Eye (tissue), 1 donor: ENCODE data around the gene CTIF.
A peak's percentile ranks its signal among the peaks of the same experiment; 100 is the strongest.

ENCODE experiments used
- DNase-seq: peaks from one replicate; pipeline ENCODE4 v3.0.0-alpha.2; 2015

The CTIF gene

DNA sequence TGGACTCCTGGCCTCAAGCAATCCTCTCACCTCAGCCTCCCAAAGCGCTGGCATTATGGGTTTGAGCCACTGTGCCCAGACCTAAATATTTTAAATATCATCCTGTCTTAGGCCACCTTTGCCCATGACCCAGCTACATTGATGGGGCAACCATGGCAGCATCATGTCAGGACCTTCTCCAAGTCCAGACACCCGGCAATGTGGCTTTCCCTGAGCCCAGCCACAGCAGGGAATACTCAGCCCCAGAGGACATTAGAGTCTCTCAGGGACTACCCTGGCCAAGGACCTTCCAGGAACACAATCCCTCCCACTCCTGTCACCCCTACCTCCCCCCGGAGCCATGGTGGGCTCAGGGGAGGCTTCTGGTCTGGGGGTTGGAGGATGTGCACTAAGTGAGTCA, 339.1 kb downstream of the CTIF start:
- DNase-seq, result no peak

DNA sequence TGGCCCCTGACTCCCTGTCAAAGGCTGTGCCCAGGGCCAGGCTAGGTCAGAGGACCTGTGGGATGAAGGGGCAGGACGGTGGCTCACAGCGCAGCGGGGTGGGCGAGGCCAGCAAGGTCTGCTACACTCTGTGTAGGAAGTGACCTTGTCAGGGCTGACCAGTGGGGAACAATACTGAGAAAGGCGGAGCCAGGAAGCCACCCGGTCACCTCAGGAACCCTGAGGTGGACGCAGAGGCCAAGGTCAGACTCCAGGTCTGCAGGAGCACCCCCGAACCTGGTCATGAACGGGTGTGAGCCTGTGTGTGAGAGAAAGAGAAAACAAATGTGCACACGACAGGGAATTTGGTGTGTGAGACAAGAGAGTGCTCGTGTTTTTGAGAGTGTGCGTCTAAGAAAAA, 339.6 kb downstream of the CTIF start:
- DNase-seq, result no peak

DNA sequence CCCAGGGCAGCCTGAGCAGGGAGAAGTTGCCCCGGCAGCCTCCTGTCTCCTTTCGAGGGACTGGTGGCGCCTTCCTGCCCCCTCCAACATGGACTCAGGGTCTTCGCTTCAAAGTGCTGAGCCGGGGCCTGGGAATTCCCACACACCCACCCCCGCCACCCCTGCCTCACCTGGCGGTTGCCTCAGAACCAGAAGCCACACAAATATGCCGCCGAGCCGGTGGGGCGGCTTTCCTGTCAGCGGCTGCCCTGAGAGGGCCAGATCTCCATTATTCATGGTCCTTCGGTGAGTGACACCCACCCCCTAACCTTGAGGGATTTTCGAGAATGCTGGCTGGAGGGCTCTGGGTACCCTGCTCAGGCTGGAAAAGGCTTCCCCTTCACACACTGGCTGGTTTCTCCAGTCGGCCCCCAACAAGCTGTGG, 340.2 kb downstream of the CTIF start:
- DNase-seq, result no peak

DNA sequence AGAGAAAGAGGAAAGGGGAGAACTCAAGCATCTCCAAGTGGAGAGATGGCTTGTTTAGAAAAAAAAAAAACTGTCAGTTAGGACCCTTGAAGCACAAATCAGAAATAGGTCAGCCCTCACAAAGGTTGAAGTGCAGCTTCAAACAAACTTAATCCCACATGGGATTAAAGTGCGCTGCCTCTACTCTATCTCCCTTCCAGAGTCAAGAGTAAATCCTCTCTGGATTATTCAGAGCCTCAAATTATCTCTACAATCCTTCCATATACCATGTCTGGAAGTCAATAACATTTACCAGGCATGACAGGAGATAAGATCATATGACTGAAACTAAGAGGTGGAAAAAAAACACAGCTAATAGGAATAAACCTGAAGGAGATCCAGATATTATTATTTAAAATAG, 342.1 kb downstream of the CTIF start:
- DNase-seq, result no peak

DNA sequence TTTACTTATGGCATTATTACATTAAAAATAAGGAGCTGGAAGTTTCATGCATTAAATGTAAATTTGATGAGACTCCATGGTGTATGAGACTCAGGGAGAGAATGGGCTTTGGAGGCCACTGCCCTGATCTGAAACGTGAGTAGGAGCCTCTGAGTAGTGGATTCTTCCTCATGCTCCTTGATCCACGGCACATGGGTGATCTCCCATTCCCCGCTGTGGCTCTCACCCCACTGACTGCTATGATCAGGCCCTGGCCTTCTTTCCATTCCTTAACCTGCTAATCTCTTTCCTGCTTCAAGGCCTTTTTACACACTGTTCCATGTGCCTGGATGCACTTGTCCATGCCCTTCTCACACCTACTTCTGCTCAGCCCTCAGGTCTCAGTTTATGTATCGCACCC, 343.5 kb downstream of the CTIF start:
- no peak for DNase-seq

DNA sequence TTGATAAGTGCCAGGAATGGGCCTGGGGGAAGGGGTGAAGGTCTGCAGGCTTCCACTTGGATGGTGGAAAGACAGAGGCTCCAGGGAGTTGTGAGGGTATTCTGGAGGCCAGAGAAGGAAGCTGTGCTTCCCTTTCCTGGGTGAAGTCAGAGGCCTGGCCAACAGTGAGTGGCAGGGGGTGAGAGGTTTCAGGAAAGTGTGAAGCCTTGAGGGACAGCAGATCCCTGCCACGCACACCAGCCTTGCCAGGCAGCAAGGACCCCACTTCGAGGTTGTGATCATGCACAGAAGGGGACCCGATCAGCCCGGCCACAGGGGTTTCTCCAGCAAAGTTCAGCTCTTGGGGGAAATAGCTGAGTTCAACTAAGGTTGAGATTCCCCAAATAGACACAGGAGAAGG, 345.5 kb downstream of the CTIF start:
- DNase-seq, result no peak

DNA sequence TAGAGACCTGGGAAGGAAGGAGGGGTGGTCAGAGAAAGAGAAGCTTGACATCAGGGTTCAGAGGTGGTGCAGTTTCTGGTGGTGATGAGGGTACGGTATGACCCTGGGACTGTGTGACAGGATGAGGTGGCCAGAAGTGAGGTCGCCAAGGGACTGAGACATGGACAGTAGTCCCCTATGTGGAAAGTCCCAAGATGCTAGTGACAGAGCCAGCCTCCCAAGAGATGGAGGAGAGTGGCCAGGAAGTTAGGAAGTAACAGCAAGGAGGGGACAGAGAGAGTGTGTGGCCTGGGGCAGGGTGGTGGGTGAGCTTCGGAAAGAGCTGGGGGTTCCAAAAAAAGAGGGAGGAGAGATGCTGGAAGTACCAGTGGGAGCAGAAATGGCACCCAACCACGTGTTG, 345.9 kb downstream of the CTIF start:
- DNase-seq, result no peak

DNA sequence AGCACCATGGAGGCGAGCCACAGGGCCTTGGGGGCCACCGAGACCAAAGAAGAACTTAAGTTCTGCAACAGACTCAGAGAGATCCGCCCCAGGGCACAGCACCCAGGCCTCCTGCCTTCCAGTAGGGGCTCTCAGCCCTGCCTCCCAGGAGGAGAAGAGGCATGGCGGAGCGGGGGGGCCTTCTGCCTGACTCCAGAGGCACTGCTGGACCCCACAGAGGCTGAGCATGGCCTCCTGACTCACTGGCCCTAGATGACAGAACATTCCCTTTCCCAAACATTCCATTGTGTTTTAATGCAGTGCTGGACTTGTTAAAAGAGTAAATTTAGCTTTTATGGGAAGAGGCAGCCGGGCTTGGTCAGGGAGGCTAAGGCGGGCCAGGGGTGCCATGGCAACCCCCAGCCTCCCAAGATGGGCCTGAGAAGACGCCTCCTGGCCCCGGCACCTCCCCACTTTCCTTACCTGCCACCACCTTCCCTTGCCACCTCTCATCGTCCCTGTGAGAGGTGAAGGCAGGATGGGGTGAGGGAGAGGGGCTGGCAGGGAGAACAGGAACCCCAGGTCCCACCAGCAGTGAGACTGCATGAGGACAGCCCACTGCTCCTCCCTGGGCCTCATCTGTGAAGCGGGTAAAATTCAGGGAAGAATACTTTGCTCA, 346.6 kb downstream of the CTIF start:
- no peak for DNase-seq

DNA sequence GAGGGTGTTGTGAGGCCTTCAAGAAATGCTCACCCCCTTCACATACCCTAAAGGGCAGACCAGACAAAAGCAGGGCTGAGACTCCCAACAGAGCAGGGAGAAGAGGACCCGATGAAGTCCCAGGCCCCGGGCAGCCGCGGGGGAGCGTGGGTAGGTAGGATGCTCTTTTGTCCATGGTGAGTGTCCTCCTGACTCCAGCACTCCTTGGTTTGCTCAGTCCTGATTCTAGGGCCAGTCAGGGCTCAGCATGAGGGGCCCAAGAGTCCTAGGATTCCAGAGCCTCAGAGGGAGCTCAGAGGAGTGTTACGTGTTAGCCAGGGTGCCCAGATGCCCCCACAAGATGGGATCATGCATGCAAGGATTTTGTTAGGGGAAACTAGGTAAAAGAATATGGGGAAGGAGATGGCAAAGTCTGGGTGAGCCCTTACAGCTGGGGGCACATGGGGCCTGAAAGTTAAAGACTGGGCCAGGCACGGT, 347.1 kb downstream of the CTIF start:
- no peak for DNase-seq

DNA sequence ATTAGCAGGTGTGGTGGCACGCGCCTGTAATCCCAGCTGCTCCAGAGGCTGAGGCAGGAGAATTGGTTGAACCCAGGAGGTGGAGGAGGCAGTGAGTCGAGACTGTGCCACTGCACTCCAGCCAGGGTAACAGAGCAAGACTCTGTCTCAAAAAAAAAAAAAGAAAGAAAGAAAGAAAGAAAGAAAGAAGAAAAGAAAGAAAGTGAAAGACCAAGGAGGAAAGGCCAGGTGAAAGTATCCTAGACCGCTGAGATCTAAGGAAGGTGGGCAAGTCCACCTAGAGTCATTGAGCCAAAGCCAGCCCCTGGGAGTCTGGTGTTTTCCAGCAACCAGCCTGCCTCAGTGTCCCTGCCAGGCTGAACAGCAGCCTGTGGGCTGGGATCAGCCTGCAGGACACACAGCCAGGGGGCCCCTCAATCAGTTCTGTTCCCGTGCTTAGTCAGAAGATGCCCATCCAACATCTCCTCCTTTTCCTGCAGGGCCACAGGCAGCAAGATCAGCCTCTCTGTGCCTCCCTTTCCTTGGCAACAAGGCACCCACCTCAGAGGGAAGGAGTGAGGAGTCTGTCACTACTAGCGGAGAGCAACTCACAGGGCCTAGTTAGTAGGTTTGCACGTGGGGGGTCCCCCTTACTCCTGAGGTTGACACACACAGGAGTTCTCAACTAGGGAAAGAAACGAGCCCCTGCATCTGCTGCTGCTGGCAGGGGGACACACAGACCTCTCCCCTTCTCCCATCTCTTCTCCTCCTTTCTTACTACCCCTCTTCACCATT, 347.9 kb downstream of the CTIF start:
- DNase-seq, result no peak

DNA sequence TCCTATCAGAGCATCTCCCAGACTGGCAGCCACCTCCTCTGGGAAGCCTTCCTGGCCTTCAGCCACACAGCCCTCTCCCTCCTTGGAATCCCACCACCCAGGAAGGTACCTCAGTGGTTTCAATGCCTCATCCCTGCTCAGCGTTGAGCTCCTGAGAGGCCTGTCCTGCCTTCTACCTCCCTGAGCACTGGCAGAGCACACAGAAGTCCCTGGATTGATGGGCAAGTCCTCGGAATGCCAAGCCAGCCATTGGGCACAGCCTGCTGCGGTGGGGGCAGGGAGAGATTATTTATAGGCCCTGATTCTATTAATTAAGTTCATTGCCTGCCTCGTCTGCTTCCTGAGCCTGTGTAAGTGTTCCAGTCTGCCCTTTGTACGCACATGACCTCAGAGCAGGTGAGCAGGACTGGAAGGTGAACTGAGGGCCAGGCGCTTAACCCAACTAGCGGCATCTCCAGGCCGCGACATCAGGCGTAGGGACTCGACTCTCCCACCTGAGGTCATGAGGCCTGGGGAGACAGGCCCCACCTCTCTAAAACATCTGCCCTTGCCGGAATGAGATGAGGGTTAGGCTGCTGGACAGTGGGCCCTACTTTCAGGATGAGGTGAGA, 348.6 kb downstream of the CTIF start:
- DNase-seq, result no peak

DNA sequence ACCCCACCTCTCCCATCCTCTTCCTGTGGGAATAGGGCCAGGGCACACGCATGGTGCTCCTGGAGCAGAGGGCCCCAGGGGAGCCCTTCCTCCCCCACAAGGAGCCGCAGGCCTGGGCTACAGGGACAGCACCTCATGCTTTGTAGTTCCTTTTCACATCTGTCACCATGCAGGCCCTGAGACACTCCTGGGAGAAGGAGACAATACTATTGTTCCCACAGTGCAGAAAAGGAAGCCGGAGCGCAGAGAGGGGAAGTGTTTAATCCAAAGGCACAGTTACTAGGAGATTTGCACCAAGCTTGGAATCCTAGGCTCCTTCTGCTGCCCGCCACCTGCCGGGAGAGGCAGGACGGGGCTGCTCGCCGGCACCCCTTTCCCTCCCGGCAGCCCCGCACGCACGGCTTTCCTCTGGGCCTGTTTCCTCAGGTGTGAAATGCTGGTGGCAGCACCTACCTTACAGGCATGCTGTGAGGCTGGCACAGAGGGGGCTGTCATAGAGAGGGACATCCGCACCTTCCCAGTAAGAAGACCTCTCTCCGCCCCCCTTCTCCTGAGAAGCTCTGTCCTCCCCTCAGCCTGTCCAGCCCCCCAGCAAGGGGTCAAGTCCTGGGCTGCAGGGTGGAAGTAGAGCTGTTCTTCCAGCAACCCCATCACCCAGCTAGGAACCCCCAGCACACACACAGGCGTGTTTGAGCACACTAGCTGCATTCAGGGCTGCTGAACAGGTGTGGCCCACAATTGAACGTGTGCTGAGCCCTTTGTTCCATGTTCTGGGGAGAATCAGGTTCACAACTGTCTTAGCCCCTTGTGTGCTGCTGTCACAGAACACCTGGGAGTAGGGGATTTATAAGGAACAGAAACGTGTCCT, 349.3 kb downstream of the CTIF start:
- DNase-seq, result no peak

DNA sequence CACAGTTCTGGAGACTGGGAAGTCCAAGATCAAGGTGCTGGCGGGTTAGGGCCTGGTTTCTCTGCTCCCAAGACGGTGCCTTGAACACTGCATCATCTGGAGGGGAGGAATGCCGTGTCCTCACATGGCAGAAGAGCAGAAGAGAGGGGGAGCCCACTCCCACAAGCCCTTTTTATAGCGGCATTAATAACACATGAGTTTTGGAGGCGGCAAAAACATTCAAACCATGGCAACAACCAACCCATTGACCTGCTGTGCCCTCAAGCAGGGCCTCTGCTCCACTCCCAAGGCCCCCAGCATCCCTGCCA, 349.9 kb downstream of the CTIF start:
- DNase-seq, result no peak

DNA sequence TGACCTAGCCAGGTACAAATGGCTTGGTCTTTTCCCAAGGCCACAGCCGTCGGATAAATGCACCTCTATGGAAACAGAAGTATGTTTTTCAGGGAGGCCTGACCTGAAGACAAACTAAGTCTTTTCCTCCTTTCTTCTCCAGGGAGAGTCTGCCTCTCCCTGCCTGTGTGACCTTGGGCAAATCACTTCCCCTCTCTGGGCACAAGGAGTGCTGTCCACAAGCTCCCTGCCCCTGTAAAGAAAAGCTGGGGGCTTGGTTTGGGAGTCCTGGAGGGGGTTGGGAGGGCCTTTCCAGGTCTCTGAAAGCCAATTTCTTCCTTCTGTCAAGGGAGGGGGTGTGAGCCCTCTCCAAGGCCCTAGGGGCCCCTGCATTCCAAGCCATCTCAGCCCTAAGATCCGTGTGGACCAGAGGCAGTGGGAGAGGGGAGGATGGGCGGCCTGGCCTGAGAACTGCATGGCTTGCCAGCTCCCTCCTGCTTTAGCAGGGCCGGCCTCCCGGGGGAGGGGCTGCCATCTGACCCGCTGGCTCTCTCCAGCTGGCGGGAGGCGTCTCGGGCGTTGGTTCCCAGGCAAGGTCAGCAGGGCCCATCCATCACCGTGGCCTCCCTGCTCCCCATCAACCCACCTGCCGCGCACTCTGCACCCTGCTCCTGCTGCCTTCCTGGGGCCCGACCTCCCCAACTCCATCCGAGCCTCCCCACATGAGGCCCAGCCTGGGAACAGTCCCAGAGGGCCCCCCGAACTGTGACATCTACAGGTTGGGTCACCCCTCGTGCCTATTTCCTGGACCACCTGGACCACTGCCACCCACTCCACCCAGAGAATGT, 350.5 kb downstream of the CTIF start:
- peak; percentile 77 for DNase-seq

DNA sequence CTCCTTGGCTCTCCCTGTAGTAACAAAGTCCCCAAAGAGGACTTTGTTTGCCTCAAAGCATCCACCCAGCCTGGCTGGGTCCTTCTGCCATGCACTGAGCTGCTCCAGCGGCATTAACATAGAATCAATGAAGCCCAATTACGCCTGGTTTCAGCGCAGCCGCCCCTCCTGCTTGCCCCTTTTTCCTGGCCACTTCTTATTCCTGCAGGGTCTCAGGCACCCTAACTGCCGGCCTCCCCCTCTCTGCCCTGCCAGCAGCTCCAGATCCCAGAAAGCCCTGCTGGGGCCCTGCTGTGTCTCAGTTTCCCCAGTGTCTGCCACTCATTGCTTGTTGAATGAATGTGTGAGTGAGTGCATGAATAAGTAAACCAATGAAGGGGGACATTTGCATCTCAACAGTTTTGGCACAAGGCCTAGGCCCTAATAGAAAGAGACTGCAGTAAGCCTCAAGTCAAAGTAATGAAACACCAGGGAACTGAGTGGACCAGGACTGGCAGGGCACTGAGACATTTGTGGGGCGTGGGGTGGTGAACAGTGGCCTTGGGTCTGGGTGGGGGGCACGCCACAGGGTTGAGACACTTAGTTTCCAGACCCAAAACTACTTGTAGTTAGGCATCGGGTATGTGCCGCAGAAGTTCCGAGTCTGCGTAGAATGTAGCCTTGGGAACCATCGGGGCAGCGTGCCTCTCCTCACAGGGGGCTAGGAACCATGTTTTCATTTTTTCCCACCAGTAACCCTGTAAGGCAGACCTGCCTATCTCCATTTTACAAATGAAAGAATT, 351.3 kb downstream of the CTIF start:
- DNase-seq, result peak; percentile 53

DNA sequence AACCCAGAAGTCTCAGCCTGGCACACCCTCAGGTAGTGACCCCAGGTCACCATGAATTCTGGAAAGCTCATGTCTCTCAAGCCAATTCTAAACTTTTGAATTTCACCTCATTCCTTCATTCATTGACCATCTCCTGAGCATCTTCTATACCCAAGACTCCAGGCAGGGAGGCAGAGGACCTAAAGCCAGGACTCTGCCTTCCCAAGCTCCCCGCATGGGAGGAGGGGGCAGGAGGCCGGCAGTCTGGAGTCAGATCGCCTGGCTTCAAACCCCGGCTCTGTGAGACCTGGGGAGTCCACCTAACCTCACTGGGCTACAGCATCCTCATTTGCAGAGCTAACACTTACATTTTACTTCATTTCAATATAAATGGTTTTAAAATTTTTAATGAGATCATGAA, 352.9 kb downstream of the CTIF start:
- no peak for DNase-seq

DNA sequence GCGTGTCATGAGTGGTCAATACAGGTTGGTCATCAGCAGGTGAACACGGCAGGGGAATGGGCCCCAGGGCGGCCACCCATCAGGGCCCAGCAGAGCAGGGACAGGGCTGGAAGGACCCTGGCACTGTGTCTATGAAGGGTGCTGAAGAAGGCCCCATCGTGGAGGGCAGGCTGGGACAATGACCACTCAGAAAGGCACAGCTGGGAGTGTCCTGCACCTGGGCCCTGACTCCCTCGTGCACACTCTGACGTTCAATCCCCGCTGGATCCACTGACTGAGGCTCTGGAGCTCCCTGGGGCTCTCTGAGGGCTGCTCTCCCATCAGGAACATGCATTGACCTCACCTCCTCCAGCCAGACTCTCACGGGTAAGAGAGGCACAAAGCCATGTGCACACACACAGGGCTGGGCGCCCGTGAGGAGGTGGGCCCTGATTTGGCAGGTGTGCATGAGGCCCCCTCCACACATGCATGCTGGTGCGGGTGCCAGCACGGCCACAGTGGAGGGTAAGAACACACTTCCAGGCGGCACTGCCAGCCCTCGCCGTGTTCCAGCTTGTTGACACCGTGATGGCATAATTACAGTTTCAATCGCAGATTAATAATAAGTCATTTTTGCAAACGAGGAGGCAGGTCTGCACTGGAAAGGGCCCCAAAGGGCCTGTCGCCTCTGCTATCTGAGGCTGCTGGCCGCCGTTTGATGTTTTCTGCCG, 353.5 kb downstream of the CTIF start:
- no peak for DNase-seq

DNA sequence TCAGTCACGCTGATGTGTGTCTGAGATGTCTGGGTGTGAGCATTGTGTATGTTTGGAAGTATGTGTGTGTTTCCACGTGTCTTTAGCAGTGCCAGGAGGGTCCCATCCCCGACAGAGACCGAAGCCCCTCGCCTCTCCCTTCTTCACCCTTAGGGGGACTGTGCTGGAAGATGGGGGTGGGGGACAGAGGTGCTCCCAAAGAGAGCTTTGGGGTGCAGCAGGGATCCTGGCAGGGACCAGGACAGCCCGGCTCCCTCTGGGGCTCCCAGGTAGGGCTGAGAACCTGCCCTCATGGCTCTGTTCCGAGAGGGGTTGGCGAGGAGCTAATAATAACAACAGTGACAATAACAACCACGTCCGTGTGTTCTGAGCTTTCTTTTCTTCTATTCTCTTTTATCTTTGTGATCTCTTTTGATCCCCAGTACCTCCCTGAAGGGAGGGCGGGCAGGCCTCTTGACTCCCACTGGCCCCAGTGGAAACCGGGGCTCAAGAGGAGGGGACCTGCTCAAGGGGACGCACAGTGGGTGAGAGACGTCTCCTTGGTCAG, 354.3 kb downstream of the CTIF start:
- no peak for DNase-seq

DNA sequence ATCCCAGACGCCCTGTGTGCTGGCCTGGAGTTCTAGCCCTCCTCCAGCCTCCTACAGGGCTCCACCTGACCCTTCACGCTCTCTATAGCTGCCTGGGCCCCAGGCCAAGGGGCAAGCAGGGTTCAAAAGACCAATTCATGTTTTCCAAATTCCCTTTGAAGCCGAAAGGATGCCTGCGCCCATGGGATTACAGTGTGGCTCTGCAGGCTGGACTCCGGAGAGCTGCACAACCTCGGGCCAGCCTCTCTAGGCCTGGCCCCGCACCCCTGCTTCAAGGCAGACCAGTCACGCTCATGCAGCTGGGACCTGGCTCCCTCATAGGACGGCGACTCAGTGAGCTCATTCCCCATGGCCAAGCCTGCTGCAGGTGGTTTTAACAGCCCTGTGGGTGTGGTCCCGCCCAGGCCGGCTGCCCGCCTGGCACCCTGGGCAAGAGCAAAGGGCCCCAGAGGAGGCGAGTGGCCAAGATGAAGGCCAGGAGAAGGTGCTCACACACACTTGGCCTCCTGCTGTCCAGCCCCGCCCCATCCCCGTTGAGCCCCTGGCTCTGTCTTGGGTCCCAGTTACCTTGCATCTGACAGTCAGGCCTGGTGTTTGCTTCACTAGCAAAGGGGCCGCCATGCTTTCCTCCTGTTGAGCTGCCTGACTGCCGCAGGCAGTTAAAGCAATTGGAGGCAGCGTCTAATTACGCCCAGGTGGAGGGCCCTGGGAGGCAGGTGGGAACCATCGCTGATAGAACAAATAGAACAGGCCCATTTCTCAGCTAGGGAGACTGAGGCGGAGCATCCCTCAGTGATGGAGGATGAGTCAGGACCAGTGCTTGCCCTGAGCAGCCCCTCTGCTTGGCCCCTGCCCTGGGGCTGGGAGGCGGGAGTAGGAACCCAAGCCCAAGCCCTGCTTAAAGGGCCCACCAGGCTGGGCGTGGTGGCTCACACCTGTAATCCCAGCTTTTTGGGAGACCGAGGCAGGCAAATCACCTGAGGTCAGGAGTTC, 355.1 kb downstream of the CTIF start:
- no peak for DNase-seq
